Vagina (tissue), 2 donors: ENCODE data around the gene ZFP69B.

Source experiments
- POLR2A ChIP-seq, 2 donors: fragments of 450-650 bp; IDR thresholded peaks; one replicate each; pipeline ENCODE4 v1.6.1; 2017; ENCODE audit warnings: antibody characterized with exemption in 2 of 2, mild to moderate bottlenecking in 2 of 2, moderate library complexity in 2 of 2
- POLR2AphosphoS5 ChIP-seq, 2 donors: sonication (generic); formaldehyde crosslinking; IDR thresholded peaks; one replicate each; pipeline ENCODE4 v1.9.0; 2017; ENCODE audit warnings: antibody characterized with exemption in 2 of 2, mild to moderate bottlenecking in 2 of 2, low read depth in 1 of 2; ENCODE audit not compliant: insufficient read depth in 1 of 2
- TF ChIP-seq, protein P1 (sequence below), 3 experiments: fragments of 450-650 bp in 2 of 3; fragments of 200-600 bp in 1 of 3; sonication (generic) in 1 of 3; IDR thresholded peaks; one replicate each; pipeline ENCODE4 v1.5.1; 2017 to 2019; ENCODE audit warnings: antibody characterized with exemption in 3 of 3, mild to moderate bottlenecking in 2 of 3, moderate library complexity in 2 of 3

DNA sequence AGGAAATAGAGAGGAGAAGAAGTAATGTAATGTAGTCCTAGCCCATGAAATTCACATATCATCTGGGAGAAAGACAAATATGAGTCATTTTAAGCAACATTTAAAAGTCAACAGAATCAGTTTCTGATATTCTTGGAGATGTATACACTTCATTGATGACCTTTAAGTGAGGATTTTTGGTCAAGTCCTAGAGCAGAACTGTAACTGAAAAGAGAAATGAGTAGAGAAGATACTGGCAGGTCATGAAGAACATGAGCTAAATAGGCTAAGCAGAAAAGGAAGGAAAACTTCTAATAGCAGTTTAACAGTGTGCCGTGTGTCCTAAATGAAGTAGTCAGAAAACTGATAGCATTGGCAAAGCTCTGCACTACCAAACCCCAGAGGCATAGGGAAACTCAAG, 4.6 kb downstream of the ZFP69B start:
- no peak for TF ChIP-seq POLR2A (IDR thresholded peaks at IDR 0.05)
- no peak for TF ChIP-seq POLR2AphosphoS5 (IDR thresholded peaks at IDR 0.05; ENCODE audit: insufficient read depth in 1 of 2, low read depth in 1 of 2)
- TF ChIP-seq, protein P1, sequence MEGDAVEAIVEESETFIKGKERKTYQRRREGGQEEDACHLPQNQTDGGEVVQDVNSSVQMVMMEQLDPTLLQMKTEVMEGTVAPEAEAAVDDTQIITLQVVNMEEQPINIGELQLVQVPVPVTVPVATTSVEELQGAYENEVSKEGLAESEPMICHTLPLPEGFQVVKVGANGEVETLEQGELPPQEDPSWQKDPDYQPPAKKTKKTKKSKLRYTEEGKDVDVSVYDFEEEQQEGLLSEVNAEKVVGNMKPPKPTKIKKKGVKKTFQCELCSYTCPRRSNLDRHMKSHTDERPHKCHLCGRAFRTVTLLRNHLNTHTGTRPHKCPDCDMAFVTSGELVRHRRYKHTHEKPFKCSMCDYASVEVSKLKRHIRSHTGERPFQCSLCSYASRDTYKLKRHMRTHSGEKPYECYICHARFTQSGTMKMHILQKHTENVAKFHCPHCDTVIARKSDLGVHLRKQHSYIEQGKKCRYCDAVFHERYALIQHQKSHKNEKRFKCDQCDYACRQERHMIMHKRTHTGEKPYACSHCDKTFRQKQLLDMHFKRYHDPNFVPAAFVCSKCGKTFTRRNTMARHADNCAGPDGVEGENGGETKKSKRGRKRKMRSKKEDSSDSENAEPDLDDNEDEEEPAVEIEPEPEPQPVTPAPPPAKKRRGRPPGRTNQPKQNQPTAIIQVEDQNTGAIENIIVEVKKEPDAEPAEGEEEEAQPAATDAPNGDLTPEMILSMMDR (IDR thresholded peaks at IDR 0.05): no peak
